Spleen (tissue), 7 donors: ENCODE data around the gene IFI44.

ENCODE experiments used
- CTCF ChIP-seq, 11 experiments: fragments of 200-600 bp in 7 of 11; fragments of 450-650 bp in 4 of 11; sonication (generic) in 4 of 11; IDR thresholded peaks in 8 of 11; conservative IDR thresholded peaks in 3 of 11; 1 replicate in 7 of 11; 2 replicates in 4 of 11; pipeline versions ENCODE4 v1.4.0 to v1.8.0; 2016 to 2021; ENCODE audit warnings: antibody characterized with exemption in 11 of 11, inconsistent platforms in 4 of 11, mild to moderate bottlenecking in 1 of 11
- POLR2A ChIP-seq, 3 donors: fragments of 450-650 bp; IDR thresholded peaks; one replicate each; pipeline ENCODE4 v1.5.1; 2017; ENCODE audit warnings: antibody characterized with exemption in 3 of 3, mild to moderate bottlenecking in 1 of 3
- POLR2AphosphoS5 ChIP-seq, 3 donors: sonication (generic); formaldehyde crosslinking; IDR thresholded peaks; one replicate each; pipeline ENCODE4 v1.5.1; 2017; ENCODE audit warnings: antibody characterized with exemption in 3 of 3
- donor health status: DM: no; HTN: no; CAD: no; lungs with moderate emphysema.
- donor health status: DM: no; HTN: no; CAD: no.
- donor health status: DM: no; HTN: no; CAD: no.

- no peak for TF ChIP-seq CTCF (IDR thresholded peaks at IDR 0.05 in 8 of 11, conservative IDR thresholded peaks at IDR 0.05 in 3 of 11)
- no peak for TF ChIP-seq POLR2A (IDR thresholded peaks at IDR 0.05)
- no peak for TF ChIP-seq POLR2AphosphoS5 (IDR thresholded peaks at IDR 0.05)
Measured at GRCh38 chr1:78668427-78668826, 18.8 kb downstream of the IFI44 start.
